ENCODE results near the gene KLRD1.

Gene KLRD1

DNA sequence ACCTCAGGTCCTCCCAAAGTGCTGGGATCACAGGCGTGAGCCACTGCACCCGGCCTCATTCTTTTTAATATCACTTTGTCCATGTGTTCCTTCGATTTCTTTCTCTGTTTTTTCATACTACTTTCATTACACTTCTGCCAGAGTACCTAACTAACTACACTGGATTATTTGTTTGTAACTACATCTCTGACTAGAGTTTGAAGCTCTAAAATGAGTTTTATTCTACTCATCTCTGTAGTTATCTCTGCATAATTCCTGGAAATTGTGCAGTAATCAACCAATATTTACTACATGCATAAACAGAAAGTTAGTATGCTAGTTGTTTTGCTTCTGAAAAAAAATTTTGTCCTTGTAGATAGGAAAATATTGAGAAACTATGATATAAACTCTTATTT is 67.0 kb downstream of the KLRD1 start:
- TF ChIP-seq, protein P1, sequence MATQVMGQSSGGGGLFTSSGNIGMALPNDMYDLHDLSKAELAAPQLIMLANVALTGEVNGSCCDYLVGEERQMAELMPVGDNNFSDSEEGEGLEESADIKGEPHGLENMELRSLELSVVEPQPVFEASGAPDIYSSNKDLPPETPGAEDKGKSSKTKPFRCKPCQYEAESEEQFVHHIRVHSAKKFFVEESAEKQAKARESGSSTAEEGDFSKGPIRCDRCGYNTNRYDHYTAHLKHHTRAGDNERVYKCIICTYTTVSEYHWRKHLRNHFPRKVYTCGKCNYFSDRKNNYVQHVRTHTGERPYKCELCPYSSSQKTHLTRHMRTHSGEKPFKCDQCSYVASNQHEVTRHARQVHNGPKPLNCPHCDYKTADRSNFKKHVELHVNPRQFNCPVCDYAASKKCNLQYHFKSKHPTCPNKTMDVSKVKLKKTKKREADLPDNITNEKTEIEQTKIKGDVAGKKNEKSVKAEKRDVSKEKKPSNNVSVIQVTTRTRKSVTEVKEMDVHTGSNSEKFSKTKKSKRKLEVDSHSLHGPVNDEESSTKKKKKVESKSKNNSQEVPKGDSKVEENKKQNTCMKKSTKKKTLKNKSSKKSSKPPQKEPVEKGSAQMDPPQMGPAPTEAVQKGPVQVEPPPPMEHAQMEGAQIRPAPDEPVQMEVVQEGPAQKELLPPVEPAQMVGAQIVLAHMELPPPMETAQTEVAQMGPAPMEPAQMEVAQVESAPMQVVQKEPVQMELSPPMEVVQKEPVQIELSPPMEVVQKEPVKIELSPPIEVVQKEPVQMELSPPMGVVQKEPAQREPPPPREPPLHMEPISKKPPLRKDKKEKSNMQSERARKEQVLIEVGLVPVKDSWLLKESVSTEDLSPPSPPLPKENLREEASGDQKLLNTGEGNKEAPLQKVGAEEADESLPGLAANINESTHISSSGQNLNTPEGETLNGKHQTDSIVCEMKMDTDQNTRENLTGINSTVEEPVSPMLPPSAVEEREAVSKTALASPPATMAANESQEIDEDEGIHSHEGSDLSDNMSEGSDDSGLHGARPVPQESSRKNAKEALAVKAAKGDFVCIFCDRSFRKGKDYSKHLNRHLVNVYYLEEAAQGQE (IDR thresholded peaks at IDR 0.05; ENCODE audit: low read depth) = no peak
- TF ChIP-seq TEAD4 (IDR thresholded peaks at IDR 0.05) (no peak), CREB1 (IDR thresholded peaks at IDR 0.05; ENCODE audit: low read depth) (no peak), ZBTB7A (IDR thresholded peaks at IDR 0.05; ENCODE audit: low read depth) (no peak), EP300 (IDR thresholded peaks at IDR 0.05; ENCODE audit: borderline replicate concordance) (no peak), CEBPB (IDR thresholded peaks at IDR 0.05) (no peak), TCF12 (IDR thresholded peaks at IDR 0.05; ENCODE audit: low read depth) (no peak)
- TF ChIP-seq, protein P2, sequence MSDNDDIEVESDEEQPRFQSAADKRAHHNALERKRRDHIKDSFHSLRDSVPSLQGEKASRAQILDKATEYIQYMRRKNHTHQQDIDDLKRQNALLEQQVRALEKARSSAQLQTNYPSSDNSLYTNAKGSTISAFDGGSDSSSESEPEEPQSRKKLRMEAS (IDR thresholded peaks at IDR 0.05) = no peak

Data from Ishikawa (cell line).